H1 (cell line): ENCODE measurements around the gene CAPN13. TPM values are rescaled to one million over a fixed set of nuclear protein-coding genes. Genes with fewer than 3 reads are reported as not detected.

Experiments
- CTCF ChIA-PET: fragments of 300-600 bp; sonication (Branson Sonifier 250); formaldehyde crosslinking; loops from one replicate; lab custom pipeline; 2021; ENCODE audit not compliant: partially characterized antibody; lab: Charles Lee
- POLR2A ChIA-PET: fragments of 300-600 bp; sonication (Branson Sonifier 250); formaldehyde crosslinking; loops from one replicate; lab custom pipeline; 2021; ENCODE audit warnings: inconsistent platforms; ENCODE audit not compliant: partially characterized antibody; lab: Charles Lee
- DNase-seq, 2 experiments: peaks; one replicate each; pipeline versions ENCODE4 v3.0.0 to v3.0.0-alpha.2; 2010 to 2022; ENCODE audit warnings: low spot score in 2 of 2, low read depth in 1 of 2, mixed read lengths in 1 of 2
- FAIRE-seq: peaks from 2 replicates; lab custom pipeline; 2011; peaks lifted over from hg19 to GRCh38; lab: Jason Lieb, UNC
- H2AFZ ChIP-seq: 2 replicates; pipeline ENCODE4 v1.8.1; 2012; ENCODE audit warnings: low read length, inconsistent platforms
- H2AK5ac ChIP-seq: 2 replicates; pipeline ENCODE4 v1.6.1; 2013; ENCODE audit warnings: low read depth, low read length
- H2BK120ac ChIP-seq: replicated peaks from 2 replicates; pipeline ENCODE3; 2013; ENCODE audit warnings: low read depth, low read length, inconsistent platforms
- H2BK12ac ChIP-seq: 2 replicates; pipeline ENCODE4 v1.6.1; 2013; ENCODE audit warnings: low read depth, low read length
- H2BK15ac ChIP-seq: 2 replicates; pipeline ENCODE4 v1.6.1; 2013; ENCODE audit warnings: low read length
- H2BK20ac ChIP-seq: 2 replicates; pipeline ENCODE4 v1.6.1; 2013; ENCODE audit warnings: low read length
- H2BK5ac ChIP-seq: 2 replicates; pipeline ENCODE4 v1.6.1; 2013; ENCODE audit warnings: low read depth, low read length
- H3K14ac ChIP-seq: 2 replicates; pipeline ENCODE4 v1.6.1; 2013; ENCODE audit warnings: inconsistent platforms; ENCODE audit not compliant: insufficient read length
- H3K18ac ChIP-seq: 2 replicates; pipeline ENCODE4 v1.6.1; 2013; ENCODE audit warnings: low read length; ENCODE audit errors: extremely low read depth
- H3K23ac ChIP-seq: 2 replicates; pipeline ENCODE4 v1.6.1; 2013; ENCODE audit warnings: inconsistent platforms; ENCODE audit not compliant: insufficient read length
- H3K23me2 ChIP-seq: 2 replicates; pipeline ENCODE4 v1.6.1; 2013; ENCODE audit warnings: low read depth, low read length
- H3K27ac ChIP-seq: 2 replicates; pipeline ENCODE4 v1.6.1; 2011; ENCODE audit warnings: low read depth, low read length, inconsistent platforms
- H3K27me3 ChIP-seq, 4 experiments: replicated peaks in 1 of 4; 1 replicate in 1 of 4; 2 replicates in 3 of 4; pipeline versions ENCODE4 v1.6.1 to v1.8.1; 2011 to 2013; ENCODE audit warnings: low read length in 3 of 4, mild to moderate bottlenecking in 3 of 4, inconsistent platforms in 2 of 4, mixed read lengths in 2 of 4, moderate library complexity in 1 of 4; ENCODE audit not compliant: control insufficient read depth in 3 of 4, insufficient read depth in 3 of 4; ENCODE audit errors: extremely low read depth in 1 of 4
- H3K36me3 ChIP-seq, 4 experiments: 2 replicates each; pipeline versions ENCODE4 v1.6.1 to v1.8.1; 2011 to 2013; ENCODE audit warnings: mild to moderate bottlenecking in 4 of 4, low read length in 3 of 4, moderate library complexity in 2 of 4, control low read depth in 1 of 4, inconsistent platforms in 1 of 4; ENCODE audit not compliant: insufficient read depth in 4 of 4, control insufficient read depth in 2 of 4
- H3K4ac ChIP-seq: replicated peaks from 2 replicates; pipeline ENCODE3; 2013; ENCODE audit warnings: low read length, low read depth, mixed read lengths, inconsistent platforms; ENCODE audit not compliant: insufficient read length
- H3K4me1 ChIP-seq, 4 experiments: replicated peaks in 1 of 4; 1 replicate in 1 of 4; 2 replicates in 3 of 4; pipeline versions ENCODE4 v1.6.1 to v1.8.1; 2011 to 2013; ENCODE audit warnings: low read length in 3 of 4, inconsistent platforms in 2 of 4, mixed read lengths in 1 of 4; ENCODE audit not compliant: insufficient read depth in 4 of 4, control insufficient read depth in 3 of 4
- H3K4me2 ChIP-seq, 2 experiments: 2 replicates each; pipeline versions ENCODE4 v1.6.1 to v1.8.1; 2011 to 2013; ENCODE audit warnings: low read depth in 2 of 2, low read length in 2 of 2, control low read depth in 1 of 2, inconsistent platforms in 1 of 2, mild to moderate bottlenecking in 1 of 2; ENCODE audit not compliant: insufficient read depth in 1 of 2
- H3K4me3 ChIP-seq, 4 experiments: fragments of 200-600, 300-600 bp in 1 of 4; sonication (generic), shearing (Covaris generic), sonication (Bioruptor Twin) in 1 of 4; 2 replicates each; pipeline versions ENCODE4 v1.5.1 to v1.8.1; 2011 to 2016; ENCODE audit warnings: low read length in 4 of 4, low read depth in 3 of 4, control low read depth in 2 of 4, inconsistent platforms in 2 of 4, mild to moderate bottlenecking in 2 of 4, mixed read lengths in 1 of 4, moderate library complexity in 1 of 4; ENCODE audit not compliant: insufficient read depth in 2 of 4; ENCODE audit errors: extremely low read depth in 1 of 4
- H3K56ac ChIP-seq: replicated peaks from 2 replicates; pipeline ENCODE3; 2013; ENCODE audit warnings: low read depth, mild to moderate bottlenecking, mixed read lengths, low read length, inconsistent platforms; ENCODE audit not compliant: insufficient read length
- H3K79me1 ChIP-seq: 2 replicates; pipeline ENCODE4 v1.6.1; 2013; ENCODE audit warnings: low read depth, low read length, control low read depth
- H3K79me2 ChIP-seq, 2 experiments: 2 replicates each; pipeline versions ENCODE4 v1.6.1 to v1.8.1; 2012 to 2013; ENCODE audit warnings: low read length in 2 of 2, mild to moderate bottlenecking in 2 of 2, inconsistent platforms in 1 of 2; ENCODE audit not compliant: insufficient read depth in 2 of 2, control insufficient read depth in 1 of 2
- H3K9ac ChIP-seq, 4 experiments: replicated peaks in 1 of 4; 1 replicate in 1 of 4; 2 replicates in 3 of 4; pipeline versions ENCODE4 v1.6.1 to v1.8.1; 2011 to 2013; ENCODE audit warnings: low read depth in 3 of 4, low read length in 3 of 4, control low read depth in 2 of 4, mild to moderate bottlenecking in 2 of 4, moderate library complexity in 2 of 4, inconsistent platforms in 1 of 4; ENCODE audit errors: extremely low read depth in 1 of 4
- H3K9me3 ChIP-seq, 2 experiments: 2 replicates each; pipeline versions ENCODE4 v1.6.1 to v1.8.1; 2012 to 2013; ENCODE audit warnings: mild to moderate bottlenecking in 2 of 2, moderate library complexity in 2 of 2, control low read depth in 1 of 2, inconsistent platforms in 1 of 2, low read depth in 1 of 2, low read length in 1 of 2, mixed read lengths in 1 of 2; ENCODE audit not compliant: insufficient read depth in 2 of 2
- H4K20me1 ChIP-seq, 2 experiments: replicated peaks in 1 of 2; 2 replicates each; pipeline versions ENCODE3 to v1.8.1; 2011 to 2013; ENCODE audit warnings: inconsistent platforms in 2 of 2, low read length in 2 of 2, mild to moderate bottlenecking in 1 of 2; ENCODE audit not compliant: insufficient read depth in 2 of 2, control insufficient read depth in 1 of 2
- H4K5ac ChIP-seq: 2 replicates; pipeline ENCODE4 v1.6.1; 2013; ENCODE audit warnings: low read length, low read depth, mixed read lengths, inconsistent platforms; ENCODE audit not compliant: insufficient read length
- H4K8ac ChIP-seq: 2 replicates; pipeline ENCODE4 v1.8.0; 2013; ENCODE audit warnings: mild to moderate bottlenecking, moderate library complexity, low read length, inconsistent platforms; ENCODE audit not compliant: insufficient read depth; ENCODE audit errors: extremely low read depth
- H4K91ac ChIP-seq: replicated peaks from 2 replicates; pipeline ENCODE3; 2013; ENCODE audit warnings: low read length, mixed read lengths, inconsistent platforms; ENCODE audit not compliant: insufficient read length
- ATF2 ChIP-seq: IDR thresholded peaks from 2 replicates; pipeline ENCODE4 v1.6.1; 2012; ENCODE audit warnings: low read length, inconsistent platforms
- CBX8 ChIP-seq: fragments of 300-800, 300-1000 bp; sonication (generic); IDR thresholded peaks from 2 replicates; pipeline ENCODE4 v1.7.1; 2016; ENCODE audit warnings: low read depth, low read length, borderline replicate concordance
- E2F6 ChIP-seq: IDR thresholded peaks from 2 replicates; pipeline ENCODE4 v1.6.1; 2012; ENCODE audit warnings: inconsistent platforms
- EZH2 ChIP-seq: fragments of 200-600 bp; sonication (generic); IDR thresholded peaks from 2 replicates; pipeline ENCODE4 v1.7.1; 2012; ENCODE audit warnings: low read depth, mild to moderate bottlenecking, moderate library complexity, low read length, inconsistent platforms; ENCODE audit not compliant: severe bottlenecking
- KDM5A ChIP-seq: fragments of 200-600 bp; IDR thresholded peaks from 2 replicates; pipeline ENCODE4 v1.7.1; 2012; ENCODE audit warnings: mild to moderate bottlenecking, low read length, inconsistent platforms, mixed read lengths
- POU5F1 ChIP-seq: IDR thresholded peaks from 2 replicates; pipeline ENCODE4 v1.6.1; 2011; ENCODE audit warnings: low read depth, mild to moderate bottlenecking, low read length, moderate library complexity
- SIX5 ChIP-seq: IDR thresholded peaks from 2 replicates; pipeline ENCODE4 v1.6.1; 2011; ENCODE audit warnings: mild to moderate bottlenecking, low read depth, low read length
- SP2 ChIP-seq: IDR thresholded peaks from 2 replicates; pipeline ENCODE4 v1.6.1; 2012; ENCODE audit warnings: mild to moderate bottlenecking, low read length, inconsistent platforms
- YY1 ChIP-seq: IDR thresholded peaks from 2 replicates; pipeline ENCODE4 v1.6.1; 2011; ENCODE audit warnings: low read depth, mild to moderate bottlenecking, low read length
- WGBS, 2 experiments: shearing (Covaris generic) in 1 of 2; methylation state at CpG; one replicate each; pipeline versions ENCODE4 v1.1.6 to v1.1.7; 2013 to 2015; ENCODE audit warnings: low lambda C conversion rate in 2 of 2, mixed read lengths in 2 of 2, inconsistent platforms in 1 of 2, low coverage in 1 of 2, missing lambda C conversion rate in 1 of 2; ENCODE audit not compliant: insufficient replicate concordance in 2 of 2, insufficient coverage in 1 of 2, insufficient read length in 1 of 2; ENCODE audit errors: extremely low coverage in 1 of 2, missing lambda C conversion rate in 1 of 2; 5-methylcytosine and 5-hydroxymethylcytosine counted together
- polyA plus RNA-seq, 7 experiments: library from polyadenylated mRNA; depleted of rRNA in 3 of 7; stranded (reverse) in 5 of 7; unstranded in 2 of 7; fragments of >200 nt in 5 of 7; fragments of 200-250 nt in 2 of 7; gene quantifications; 1 replicate in 5 of 7; 2 replicates in 1 of 7; 4 replicates in 1 of 7; pipeline versions ENCODE4 v1.2.1 to v1.2.3, GENCODE V29; 2011 to 2013; ENCODE audit warnings: missing spikeins in 2 of 7, mixed read lengths in 2 of 7
- total RNA-seq: library from RNA; stranded (reverse); fragmentation: NEBNext Ultra II Directional; extraction: Animal tissue kit (Norgen Biotek cat#: 25700); gene quantifications from 2 replicates; pipeline ENCODE4 v1.2.1, GENCODE V29; 2021

CAPN13 gene
- total and polyA plus RNA-seq, 2 of the 8 experiments (the other 6 are each of a cell fraction or from before 2014, with no cell fraction given): 2.4 TPM

- H3K4me2 ChIP-seq: no peak overlapping the region
- no peak overlapping the region for H4K91ac ChIP-seq
- H3K4ac ChIP-seq: no peak overlapping the region
- H3K4me3 ChIP-seq: no peak overlapping the region
- peaks cover 10% of the 10 kb centered on the region in 2 experiments; a peak in 2 of 4 replicates for H3K9me3 ChIP-seq
- H4K5ac ChIP-seq: no peak overlapping the region
- no peaks in the 10 kb centered on the region; a peak in 1 of 7 replicates for H3K27me3 ChIP-seq
- H3K27ac ChIP-seq: no peak overlapping the region
- no peak overlapping the region for H3K14ac ChIP-seq
- no peak overlapping the region for H2BK20ac ChIP-seq
- H3K9ac ChIP-seq: no peak overlapping the region
- no peaks in the 10 kb centered on the region; a peak in 1 of 8 replicates for H3K36me3 ChIP-seq
- FAIRE-seq: no peak
- H4K8ac ChIP-seq: no peak overlapping the region
- H2BK15ac ChIP-seq: no peak overlapping the region
- H3K56ac ChIP-seq: no peak overlapping the region
- ChIA-PET POLR2A (interaction anchor here (1.1 kb wide), 1 partner anchor 24 kb away, joined by 3 read pairs; no protein-coding TSS in a partner anchor), CTCF (interaction anchor here (1.1 kb wide), 1 partner anchor 108 kb away, joined by 3 read pairs; no protein-coding TSS in a partner anchor)
- no peak overlapping the region for H3K18ac ChIP-seq
- no peak overlapping the region for H2AFZ ChIP-seq
- H2BK12ac ChIP-seq: no peak overlapping the region
- no peak overlapping the region for H2BK5ac ChIP-seq
- H3K79me1 ChIP-seq: no peaks in the 10 kb centered on the region
- H2BK120ac ChIP-seq: no peak overlapping the region
- no peaks in the 10 kb centered on the region for H4K20me1 ChIP-seq
- DNase-seq: no peak
- no peaks in the 10 kb centered on the region for H3K79me2 ChIP-seq
- H2AK5ac ChIP-seq: no peak overlapping the region
- 93% methylated on average over 9 of the region's 9 CpGs; no CpG with 5 or more reads in 1 of the 2 experiments for WGBS, 2 experiments
- peaks cover 0 to 4% (median 0%) of the 10 kb centered on the region in 4 experiments; a peak in 3 of 7 replicates for H3K4me1 ChIP-seq
- no peaks in the 10 kb centered on the region for H3K23me2 ChIP-seq
- no peak overlapping the region for H3K23ac ChIP-seq
- TF ChIP-seq SP2 (no peak), E2F6 (no peak), KDM5A (no peak), ATF2 (no peak), EZH2 (no peak), YY1 (no peak), SIX5 (no peak), POU5F1 (no peak), CBX8 (no peak)
These were observed 16.2 kb upstream of the CAPN13 start for GRCh38 chr2:30823452-30823851.
